GM12892 (cell line): Measurements from ENCODE around the gene EIF2B1.

ENCODE experiments used
- POLR2A ChIP-seq: IDR thresholded peaks from 2 replicates; pipeline ENCODE4 v1.6.1; 2011; ENCODE audit warnings: low read depth, low read length, control low read depth
- POLR2AphosphoS5 ChIP-seq: IDR thresholded peaks from 2 replicates; pipeline ENCODE4 v1.6.1; 2011; ENCODE audit warnings: low read depth, low read length, control low read depth

- TF ChIP-seq POLR2A (no peak), POLR2AphosphoS5 (no peak)
Measured at GRCh38 chr12:123634142-123634561, 666 bp upstream of the EIF2B1 start.
